SK-N-MC (cell line): ENCODE data around the gene PYGB.

Experiments used
- EZH2 ChIP-seq: fragments of 200-600 bp; sonication (generic); IDR thresholded peaks from one replicate; pipeline ENCODE4 v1.6.1; 2017; ENCODE audit warnings: antibody characterized with exemption
- FOXP2 ChIP-seq: optimal IDR thresholded peaks from 2 replicates; pipeline ENCODE3; 2011; ENCODE audit warnings: mild to moderate bottlenecking, moderate library complexity; ENCODE audit not compliant: insufficient read depth; ENCODE audit errors: extremely low read length, control extremely low read depth
- POLR2AphosphoS5 ChIP-seq: IDR thresholded peaks from 2 replicates; pipeline ENCODE4 v1.6.1; 2012; ENCODE audit warnings: mild to moderate bottlenecking, low read depth, low read length, borderline replicate concordance

DNA sequence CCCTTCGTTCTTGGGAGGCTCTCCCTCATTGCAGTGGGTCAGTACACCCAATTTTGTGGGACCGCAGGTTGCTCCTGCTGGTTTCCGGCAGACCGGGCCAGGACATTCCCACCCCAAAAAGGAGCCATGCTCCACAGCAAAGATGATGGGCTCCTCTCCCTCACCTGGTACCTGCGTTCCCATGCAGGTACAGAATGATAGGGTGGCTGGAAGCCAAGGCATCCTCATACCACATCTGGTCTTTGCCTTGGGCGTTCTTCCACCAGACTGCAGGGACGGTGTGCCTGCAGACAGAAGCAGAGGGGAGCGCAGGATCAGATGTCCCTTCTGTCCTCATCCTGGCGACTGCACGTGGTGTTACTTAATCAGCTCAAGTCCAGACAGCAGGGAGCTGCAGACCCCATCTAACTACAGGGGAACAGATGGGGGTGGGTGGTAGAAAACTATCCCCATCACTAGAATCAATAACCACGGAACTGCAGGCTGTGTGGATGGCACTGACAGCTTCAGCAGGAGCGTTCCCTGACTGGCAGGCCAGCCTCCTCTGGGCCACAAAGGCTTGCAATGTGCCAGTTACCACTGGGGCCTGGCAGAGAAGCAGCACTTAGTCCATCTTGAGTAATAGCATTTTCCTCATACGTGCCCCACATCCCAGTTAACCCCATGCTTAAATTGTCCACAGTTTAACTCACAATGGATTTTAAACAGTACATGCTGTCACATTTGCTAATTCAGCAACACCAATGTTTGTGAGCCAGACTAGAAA is 72.3 kb downstream of the PYGB start:
- TF ChIP-seq POLR2AphosphoS5 (no peak), EZH2 (no peak), FOXP2 (no peak)
